T-cell (primary cell): ENCODE results near the gene SMG6. TPM values are rescaled to one million over a fixed set of nuclear protein-coding genes. Genes with fewer than 3 reads are reported as not detected.

Experiments
- ATAC-seq, 4 experiments: fragments of 200-7000 bp in 3 of 4; fragments of 150-1000 bp in 1 of 4; cut with Tn5 transposase; replicated peaks in 1 of 4; 1 replicate in 3 of 4; 2 replicates in 1 of 4; pipeline ENCODE4 v1.10.0; 2021; ENCODE audit warnings: moderate library complexity in 3 of 4, mild to moderate bottlenecking in 2 of 4, moderate number of reproducible peaks in 1 of 4
- CTCF ChIA-PET, 2 donors: fragments of 300-600 bp; sonication (Branson Sonifier 250); formaldehyde crosslinking; loops; one replicate each; lab custom pipeline; 2022; ENCODE audit warnings: antibody characterized with exemption in 2 of 2; lab: Charles Lee
- POLR2A ChIA-PET, 2 donors: fragments of 300-600 bp; sonication (Branson Sonifier 250); formaldehyde crosslinking; loops; one replicate each; lab custom pipeline; 2022; ENCODE audit warnings: antibody characterized with exemption in 2 of 2; lab: Charles Lee
- DNase-seq, 35 experiments: peaks; one replicate each; pipeline versions ENCODE4 v3.0.0 to v3.0.0-alpha.2; 2013 to 2023
- H3K27ac ChIP-seq: one replicate; pipeline ENCODE4 v1.5.1; 2013; ENCODE audit warnings: low read length
- H3K27me3 ChIP-seq, 2 experiments: replicated peaks in 1 of 2; 1 replicate in 1 of 2; 2 replicates in 1 of 2; pipeline versions ENCODE4 v1.6.1 to v1.7.0; 2013; ENCODE audit warnings: low read length in 1 of 2, mixed read lengths in 1 of 2; ENCODE audit not compliant: control insufficient read depth in 2 of 2, insufficient read depth in 2 of 2; ENCODE audit errors: extremely low read depth in 1 of 2
- H3K36me3 ChIP-seq, 2 donors: 1 replicate in 1 of 2; 2 replicates in 1 of 2; pipeline versions ENCODE4 v1.6.1 to v1.7.0; 2013; ENCODE audit warnings: low read length in 1 of 2; ENCODE audit not compliant: control insufficient read depth in 2 of 2, insufficient read depth in 1 of 2; ENCODE audit errors: extremely low read depth in 1 of 2
- H3K4me1 ChIP-seq, 2 experiments: 1 replicate in 1 of 2; 2 replicates in 1 of 2; pipeline versions ENCODE4 v1.6.1 to v1.7.0; 2013; ENCODE audit warnings: low read length in 2 of 2, mixed read lengths in 1 of 2; ENCODE audit not compliant: insufficient read depth in 2 of 2, control insufficient read depth in 1 of 2; ENCODE audit errors: extremely low read depth in 1 of 2
- H3K4me3 ChIP-seq, 2 donors: 1 replicate in 1 of 2; 2 replicates in 1 of 2; pipeline versions ENCODE4 v1.5.1 to v1.7.0; 2013; ENCODE audit warnings: mild to moderate bottlenecking in 2 of 2, low read length in 1 of 2, moderate library complexity in 1 of 2; ENCODE audit not compliant: control insufficient read depth in 1 of 2; ENCODE audit errors: extremely low read depth in 1 of 2
- H3K9me3 ChIP-seq: 2 replicates; pipeline ENCODE4 v1.7.0; 2013
- H3K27ac Mint-ChIP-seq, 2 donors: one replicate each; pipeline ENCODE4 v1.8.0; 2020 to 2021; ENCODE audit warnings: mild to moderate bottlenecking in 2 of 2, mixed read lengths in 2 of 2
- H3K27me3 Mint-ChIP-seq, 2 donors: one replicate each; pipeline ENCODE4 v1.8.0; 2021 to 2022; ENCODE audit warnings: mixed read lengths in 2 of 2
- H3K36me3 Mint-ChIP-seq: one replicate; pipeline ENCODE4 v1.8.0; 2021; ENCODE audit warnings: mixed read lengths
- H3K4me1 Mint-ChIP-seq, 3 donors: one replicate each; pipeline ENCODE4 v1.8.0; 2020 to 2022; ENCODE audit warnings: mixed read lengths in 3 of 3, mild to moderate bottlenecking in 1 of 3
- H3K4me3 Mint-ChIP-seq, 3 donors: one replicate each; pipeline ENCODE4 v1.8.0; 2020 to 2022; ENCODE audit warnings: mild to moderate bottlenecking in 3 of 3, mixed read lengths in 3 of 3, moderate library complexity in 3 of 3
- H3K9me3 Mint-ChIP-seq, 3 donors: one replicate each; pipeline ENCODE4 v1.8.0; 2020 to 2022; ENCODE audit warnings: mixed read lengths in 3 of 3
- WGBS: methylation state at CpG from one replicate; pipeline ENCODE4 v1.1.5; 2013; ENCODE audit warnings: missing lambda C conversion rate; ENCODE audit not compliant: insufficient coverage; 5-methylcytosine and 5-hydroxymethylcytosine counted together
- total RNA-seq, 35 experiments: library from RNA in 6 of 35; stranded (reverse) in 6 of 35; fragments of 120-200 nt in 1 of 35; gene quantifications; one replicate each; pipeline versions ENCODE4 v1.2.1 to v1.2.4 and lab custom pipeline; 2013 to 2026

SMG6 gene
- total RNA-seq, 5 donors from 2014 or later (not counting 1 experiment from before 2014, with no cell fraction given) = 42.7 to 55.4 (median 45.9) TPM

GRCh38 chr17:2064147-2064489, 239.5 kb downstream of the SMG6 start:
- no peaks in the 10 kb centered on the region for H3K9me3 Mint-ChIP-seq
- peak overlapping the region in 1 of 2 donors; percentile 13 for H3K27ac Mint-ChIP-seq
- ChIA-PET POLR2A (interaction anchor here in 1 of 2 donors (0.7 kb wide), 1 partner anchor 410 kb away, joined by 4 read pairs; no protein-coding TSS in a partner anchor), CTCF (no interaction called here)
- H3K4me1 Mint-ChIP-seq = peaks cover 13 to 22% (median 20%) of the 10 kb centered on the region in 3 donors
- peaks cover 74% of the 10 kb centered on the region for H3K36me3 Mint-ChIP-seq
- no peaks in the 10 kb centered on the region for H3K9me3 ChIP-seq
- no peak overlapping the region for H3K27ac ChIP-seq
- H3K4me3 ChIP-seq = no peak overlapping the region
- H3K27me3 ChIP-seq = peaks cover 0 to 40% of the 10 kb centered on the region in 2 experiments
- DNase-seq (no peak), ATAC-seq (no peak)
- H3K27me3 Mint-ChIP-seq = peaks cover 7 to 14% of the 10 kb centered on the region in 2 donors
- no peak overlapping the region for H3K4me3 Mint-ChIP-seq
- peaks cover 0 to 37% of the 10 kb centered on the region in 2 experiments for H3K4me1 ChIP-seq
- WGBS = 67% methylated on average over 5 of the region's 5 CpGs
- H3K36me3 ChIP-seq = peaks cover 16 to 58% of the 10 kb centered on the region in 2 donors

GRCh38 chr17:2063261-2064146, 240.1 kb downstream of the SMG6 start:
- DNase-seq (no peak), ATAC-seq (no peak)
- Histone ChIP-seq H3K4me3 (no peak overlapping the region), H3K27ac (no peak overlapping the region), H3K4me1 (peaks cover 0 to 35% of the 10 kb centered on the region in 2 experiments), H3K36me3 (peaks cover 10 to 57% of the 10 kb centered on the region in 2 donors), H3K9me3 (no peaks in the 10 kb centered on the region), H3K27me3 (peaks cover 0 to 44% of the 10 kb centered on the region in 2 experiments)
- H3K27ac Mint-ChIP-seq = peak overlapping the region in 1 of 2 donors; percentile 13
- no peak overlapping the region for H3K4me3 Mint-ChIP-seq
- H3K4me1 Mint-ChIP-seq = peaks cover 8 to 17% (median 15%) of the 10 kb centered on the region in 3 donors
- ChIA-PET POLR2A (interaction anchor here in 1 of 2 donors (0.7 kb wide), 1 partner anchor 411 kb away, joined by 4 read pairs; no protein-coding TSS in a partner anchor), CTCF (no interaction called here)
- 100% methylated on average over 6 of the region's 16 CpGs for WGBS
- H3K36me3 Mint-ChIP-seq = peaks cover 68% of the 10 kb centered on the region
- H3K9me3 Mint-ChIP-seq = no peaks in the 10 kb centered on the region
- H3K27me3 Mint-ChIP-seq = peaks cover 7 to 14% of the 10 kb centered on the region in 2 donors

GRCh38 chr17:2062571-2063183, 240.9 kb downstream of the SMG6 start:
- H3K4me1 Mint-ChIP-seq = peaks cover 5 to 19% (median 12%) of the 10 kb centered on the region in 3 donors
- ATAC-seq = no peak

GRCh38 chr17:2061441-2061958, 242.1 kb downstream of the SMG6 start:
- no peak for DNase-seq
- peaks cover 2 to 55% of the 10 kb centered on the region in 2 experiments for H3K27me3 ChIP-seq
- CTCF ChIA-PET = no interaction called here
- H3K27ac Mint-ChIP-seq = no peak overlapping the region
- POLR2A ChIA-PET = interaction anchor here in 1 of 2 donors (0.6 kb wide), 1 partner anchor 10 kb away, joined by 3 read pairs; no protein-coding TSS in a partner anchor
- no peak for ATAC-seq
- no peak overlapping the region for H3K27ac ChIP-seq
- no peak overlapping the region for H3K4me3 ChIP-seq
- H3K9me3 Mint-ChIP-seq = no peaks in the 10 kb centered on the region
- H3K4me1 Mint-ChIP-seq = peaks cover 5 to 20% (median 14%) of the 10 kb centered on the region in 3 donors
- peaks cover 57% of the 10 kb centered on the region for H3K36me3 Mint-ChIP-seq
- peaks cover 7 to 15% of the 10 kb centered on the region in 2 donors for H3K27me3 Mint-ChIP-seq
- WGBS = 92% methylated on average over 17 of the region's 17 CpGs
- H3K4me3 Mint-ChIP-seq = no peak overlapping the region
- H3K36me3 ChIP-seq = peaks cover 9 to 40% of the 10 kb centered on the region in 2 donors
- no peaks in the 10 kb centered on the region for H3K9me3 ChIP-seq
- H3K4me1 ChIP-seq = peaks cover 3 to 32% of the 10 kb centered on the region in 2 experiments

More at GRCh38 chr17:2062571-2063183, 240.9 kb downstream of the SMG6 start:
- peaks cover under 1 to 52% of the 10 kb centered on the region in 2 experiments for H3K27me3 ChIP-seq
- ChIA-PET CTCF (no interaction called here), POLR2A (no interaction called here)
- H3K4me3 ChIP-seq = no peak overlapping the region
- peaks cover 62% of the 10 kb centered on the region for H3K36me3 Mint-ChIP-seq
- H3K9me3 ChIP-seq = no peaks in the 10 kb centered on the region
- peaks cover 7 to 15% of the 10 kb centered on the region in 2 donors for H3K27me3 Mint-ChIP-seq
- H3K27ac Mint-ChIP-seq = no peak overlapping the region
- DNase-seq = no peak
- no peaks in the 10 kb centered on the region for H3K9me3 Mint-ChIP-seq
- peaks cover under 1 to 34% of the 10 kb centered on the region in 2 experiments for H3K4me1 ChIP-seq
- WGBS = 83% methylated on average over 11 of the region's 11 CpGs
- H3K27ac ChIP-seq = no peak overlapping the region
- H3K4me3 Mint-ChIP-seq = no peak overlapping the region
- H3K36me3 ChIP-seq = peaks cover 9 to 50% of the 10 kb centered on the region in 2 donors

- H3K27ac ChIP-seq = no peak overlapping the region
- H3K27ac Mint-ChIP-seq = peak overlapping the region in 1 of 2 donors; percentile 33
- POLR2A ChIA-PET = no interaction called here
- CTCF ChIA-PET = no interaction called here
- ATAC-seq (no peak), DNase-seq (no peak)
- H3K9me3 Mint-ChIP-seq = no peaks in the 10 kb centered on the region
- H3K36me3 Mint-ChIP-seq = peaks cover 52% of the 10 kb centered on the region
- peaks cover 2 to 59% of the 10 kb centered on the region in 2 experiments for H3K27me3 ChIP-seq
- H3K36me3 ChIP-seq = peaks cover 9 to 34% of the 10 kb centered on the region in 2 donors
- H3K4me3 ChIP-seq = no peak overlapping the region
- no peaks in the 10 kb centered on the region for H3K9me3 ChIP-seq
- H3K4me1 ChIP-seq = peaks cover 5 to 37% of the 10 kb centered on the region in 2 experiments
- H3K4me3 Mint-ChIP-seq = no peak overlapping the region
- 88% methylated on average over 15 of the region's 21 CpGs for WGBS
- peaks cover 5 to 21% (median 14%) of the 10 kb centered on the region in 3 donors for H3K4me1 Mint-ChIP-seq
- peaks cover 7 to 15% of the 10 kb centered on the region in 2 donors for H3K27me3 Mint-ChIP-seq
These were observed 242.7 kb downstream of the SMG6 start for GRCh38 chr17:2060681-2061440.
